GM19351 (cell line): ENCODE data around the gene ARSB.
"Not testable (repeated sequence)": the region's sequence is repeated elsewhere in the genome, so short reads cannot be mapped to it uniquely, and the experiment has no call there.

Source experiments
- ATAC-seq: cut with Tn5 transposase; IDR thresholded peaks from one replicate; pipeline ENCODE4 v1.9.1; 2021; ENCODE audit warnings: mild to moderate bottlenecking, moderate library complexity; ENCODE audit not compliant: unreplicated experiment

The ARSB gene

GRCh38 chr5:78907255-78907891, 77.7 kb downstream of the ARSB start:
- no peak for ATAC-seq

GRCh38 chr5:78905084-78905938, 79.8 kb downstream of the ARSB start:
- peak; percentile 81 for ATAC-seq

- no peak for ATAC-seq
Measured at GRCh38 chr5:78903861-78904260, 81.2 kb downstream of the ARSB start.

DNA sequence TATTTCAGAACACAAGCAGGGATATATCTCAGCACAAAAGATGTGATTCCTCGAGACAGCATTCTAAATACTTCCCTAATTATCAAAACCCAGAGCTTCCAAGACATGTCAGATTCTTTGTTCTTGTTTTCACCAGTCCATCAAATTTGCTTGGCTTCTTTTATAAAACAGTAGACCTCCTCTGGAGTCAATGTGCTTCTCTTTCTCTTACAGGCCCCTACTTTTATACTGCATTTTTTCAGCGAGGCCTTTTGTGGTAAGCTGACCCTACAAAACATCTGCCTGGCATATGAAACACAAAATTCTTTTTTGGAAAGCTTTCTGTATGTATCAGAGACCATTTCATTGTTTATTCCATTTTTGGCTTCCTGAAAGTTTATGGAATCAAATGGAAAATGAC, 81.8 kb downstream of the ARSB start:
- no peak for ATAC-seq

- no peak for ATAC-seq
Measured at GRCh38 chr5:78899922-78900362, 85.2 kb downstream of the ARSB start.

GRCh38 chr5:78896132-78896531, 89.0 kb downstream of the ARSB start:
- no peak for ATAC-seq

- no peak for ATAC-seq
Measured at GRCh38 chr5:78895616-78896015, 89.5 kb downstream of the ARSB start.

GRCh38 chr5:78893940-78894677, 91.0 kb downstream of the ARSB start:
- ATAC-seq, result no peak

DNA sequence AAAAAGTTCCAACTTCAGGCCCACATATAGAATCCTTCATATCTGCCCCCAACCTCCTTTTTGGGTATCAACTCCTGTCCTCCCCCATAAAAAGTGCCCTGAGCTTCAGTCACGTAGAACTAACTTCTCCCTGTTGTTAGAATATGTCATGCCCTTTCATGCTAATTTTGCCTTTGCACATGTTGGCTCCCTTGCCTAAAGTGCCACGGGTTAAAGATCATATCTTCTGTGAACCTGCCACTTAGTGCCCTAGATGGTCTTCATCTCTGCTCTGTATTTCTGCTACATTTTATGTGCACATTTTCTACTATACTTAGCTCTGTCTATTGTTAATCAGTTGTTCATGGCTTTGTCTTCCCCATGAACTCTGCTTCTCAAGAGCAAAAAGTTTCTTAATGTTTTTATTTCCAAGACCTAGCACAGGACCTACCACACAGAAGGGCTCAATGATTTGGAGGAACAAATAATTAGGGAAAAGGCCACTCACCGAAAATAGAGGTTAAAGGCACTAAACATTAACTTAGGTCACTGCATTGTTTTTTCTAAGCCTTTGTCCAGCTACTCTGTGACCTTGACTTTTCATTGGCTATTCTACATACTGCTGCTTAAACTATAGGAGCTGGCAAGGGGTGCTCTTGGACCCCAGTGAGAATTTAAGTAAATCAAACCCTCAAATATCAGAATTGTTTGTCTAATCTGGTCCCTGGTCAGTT, 94.3 kb downstream of the ARSB start:
- ATAC-seq, result no peak

- ATAC-seq, result no peak
Measured at GRCh38 chr5:78889369-78890140, 95.6 kb downstream of the ARSB start.

- ATAC-seq, result no peak
Measured at GRCh38 chr5:78888580-78889368, 96.3 kb downstream of the ARSB start.

DNA sequence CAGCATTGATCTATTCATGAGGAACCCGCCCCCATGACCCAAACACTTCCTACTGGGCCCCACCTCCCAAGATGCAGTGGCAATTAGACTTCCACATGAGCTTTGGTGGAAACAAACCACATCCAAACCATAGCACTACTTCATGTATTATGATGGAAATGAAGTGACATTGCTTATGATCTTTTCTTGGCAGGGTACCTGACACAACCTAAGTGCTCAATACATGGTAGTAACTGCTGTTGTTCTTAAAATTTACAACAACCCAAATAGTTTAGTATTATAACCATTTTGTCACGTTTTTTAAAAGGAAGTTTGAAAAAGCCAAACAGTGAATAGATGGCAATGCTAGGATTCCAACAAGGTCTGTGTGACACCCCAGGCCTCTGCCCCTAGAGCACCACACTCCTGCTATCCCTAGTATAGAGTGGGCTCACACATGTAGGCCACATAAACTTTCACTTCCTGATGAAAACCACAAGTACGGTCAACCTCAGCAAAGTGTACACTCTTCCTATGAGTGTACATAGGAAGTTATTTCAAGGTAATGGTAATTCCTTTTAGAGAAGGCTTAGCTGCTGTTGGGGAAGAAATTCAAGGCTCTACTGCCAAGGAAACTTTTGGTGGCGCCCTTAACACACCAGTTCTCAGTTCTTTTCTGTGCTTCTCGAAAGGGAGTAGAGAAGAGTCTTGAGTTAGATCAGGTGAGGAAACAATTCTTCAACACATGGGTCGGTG, 97.6 kb downstream of the ARSB start:
- ATAC-seq, result peak; percentile 99

- ATAC-seq, result no peak
Measured at GRCh38 chr5:78886341-78887230, 98.5 kb downstream of the ARSB start.

- no peak for ATAC-seq
Measured at GRCh38 chr5:78881884-78882283, 103.2 kb downstream of the ARSB start.

DNA sequence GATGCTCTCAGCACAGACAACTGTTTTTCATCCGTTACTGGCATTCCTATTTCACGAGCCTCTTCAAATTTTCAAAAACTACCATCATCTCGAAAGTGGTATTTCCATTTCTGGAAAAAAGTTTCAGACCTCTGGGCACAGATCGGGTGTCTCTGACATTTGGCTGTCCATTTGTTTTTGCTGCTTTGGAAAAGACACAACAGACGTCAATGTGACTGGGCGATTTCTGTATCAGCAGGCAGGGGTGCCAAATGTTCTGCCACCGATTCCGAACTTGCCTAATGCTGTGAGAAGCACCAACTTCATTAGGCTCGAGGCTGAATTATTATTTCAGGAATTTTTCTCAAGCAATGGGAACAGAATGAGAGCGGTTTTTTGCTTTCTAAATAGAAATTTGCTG, 105.6 kb downstream of the ARSB start:
- ATAC-seq, result no peak

DNA sequence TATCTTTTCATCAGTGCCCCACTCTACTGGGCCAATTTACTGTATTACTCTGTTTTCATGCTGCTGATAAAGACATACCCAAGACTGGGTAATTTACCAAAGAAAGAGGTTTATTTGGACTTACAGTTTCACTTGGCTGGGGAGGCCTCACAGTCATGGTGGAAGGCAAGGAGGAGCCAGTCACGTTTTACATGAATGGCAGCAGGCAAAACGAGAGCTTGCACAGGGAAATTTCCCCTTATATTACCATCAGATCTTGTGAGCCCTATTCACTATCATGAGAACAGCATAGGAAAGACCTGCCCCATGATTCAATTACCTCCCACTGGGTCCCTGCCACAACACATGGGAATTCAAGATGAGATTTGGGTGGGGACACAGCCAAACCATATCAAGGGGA, 119.0 kb downstream of the ARSB start:
- not testable (repeated sequence) for ATAC-seq

DNA sequence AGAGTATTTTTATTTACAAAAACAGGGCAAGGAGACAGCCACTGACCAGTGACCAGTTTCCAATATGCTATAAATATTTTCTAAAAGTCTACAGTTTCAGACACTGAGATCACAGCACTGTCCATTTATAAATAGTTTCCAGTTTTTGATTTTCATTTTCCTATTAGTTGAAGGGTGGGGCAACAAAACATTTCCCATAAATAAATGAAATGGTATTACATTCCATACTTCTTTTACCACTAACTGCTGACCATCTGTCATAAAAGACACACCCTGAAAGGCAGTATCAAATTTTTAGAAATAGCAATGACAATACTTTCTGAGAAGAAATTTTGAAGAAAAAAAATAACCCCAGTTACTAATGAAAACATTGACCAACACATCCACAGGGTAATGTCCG, 126.7 kb downstream of the ARSB start:
- ATAC-seq, result no peak

GRCh38 chr5:78855026-78855425, 130.1 kb downstream of the ARSB start:
- no peak for ATAC-seq
